ENCODE measurements around the gene SUFU.

- TF ChIP-seq CTCF (IDR thresholded peaks at IDR 0.05) (peak; percentile 93), EZH2phosphoT487 (IDR thresholded peaks at IDR 0.05) (no peak)
Observed at GRCh38 chr10:102583435-102584417, 80.0 kb downstream of the SUFU start.
